OCI-LY3 (cell line): ENCODE measurements around the gene MAML1.

ENCODE experiments used
- EZH2phosphoT487 ChIP-seq: fragments of 200-600 bp; shearing (Covaris generic); IDR thresholded peaks from 2 replicates; pipeline ENCODE4 v1.6.1; 2018; ENCODE audit warnings: antibody characterized with exemption, mixed run types, low read depth
- TF ChIP-seq, protein P1 (sequence below): fragments of 200-600, 300-600 bp; sonication (generic); IDR thresholded peaks from 2 replicates; pipeline ENCODE4 v1.5.1; 2014; ENCODE audit warnings: antibody characterized with exemption, low read length, low read depth

DNA sequence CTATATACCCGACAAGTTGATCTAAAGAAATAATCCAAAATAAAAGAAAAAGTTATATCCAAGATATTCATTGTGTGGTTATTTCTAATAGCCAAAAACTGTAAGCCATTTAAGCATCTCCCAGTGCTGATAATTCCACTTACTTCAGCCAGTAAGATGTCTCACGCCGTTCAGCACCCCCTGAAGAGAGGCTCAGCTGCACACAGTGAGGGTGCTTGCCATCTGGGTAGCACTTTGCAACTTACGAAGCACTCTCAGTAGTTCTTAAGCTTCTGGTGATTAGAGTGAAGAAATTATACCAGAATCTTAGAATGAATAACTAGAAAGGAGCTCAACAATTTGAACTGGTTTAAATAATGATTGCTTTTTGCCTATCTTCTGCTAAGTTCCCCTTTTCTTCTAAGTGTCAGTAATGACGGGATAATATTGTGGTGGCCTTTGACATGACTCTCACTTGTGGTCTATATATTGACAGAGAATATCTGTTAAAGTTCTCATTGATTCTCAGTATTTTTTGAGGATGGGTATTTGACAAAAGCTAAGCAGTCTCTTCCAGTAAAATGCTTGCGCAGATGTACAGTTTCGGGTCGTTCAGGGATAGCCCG, 35.0 kb downstream of the MAML1 start:
- TF ChIP-seq, protein P1, sequence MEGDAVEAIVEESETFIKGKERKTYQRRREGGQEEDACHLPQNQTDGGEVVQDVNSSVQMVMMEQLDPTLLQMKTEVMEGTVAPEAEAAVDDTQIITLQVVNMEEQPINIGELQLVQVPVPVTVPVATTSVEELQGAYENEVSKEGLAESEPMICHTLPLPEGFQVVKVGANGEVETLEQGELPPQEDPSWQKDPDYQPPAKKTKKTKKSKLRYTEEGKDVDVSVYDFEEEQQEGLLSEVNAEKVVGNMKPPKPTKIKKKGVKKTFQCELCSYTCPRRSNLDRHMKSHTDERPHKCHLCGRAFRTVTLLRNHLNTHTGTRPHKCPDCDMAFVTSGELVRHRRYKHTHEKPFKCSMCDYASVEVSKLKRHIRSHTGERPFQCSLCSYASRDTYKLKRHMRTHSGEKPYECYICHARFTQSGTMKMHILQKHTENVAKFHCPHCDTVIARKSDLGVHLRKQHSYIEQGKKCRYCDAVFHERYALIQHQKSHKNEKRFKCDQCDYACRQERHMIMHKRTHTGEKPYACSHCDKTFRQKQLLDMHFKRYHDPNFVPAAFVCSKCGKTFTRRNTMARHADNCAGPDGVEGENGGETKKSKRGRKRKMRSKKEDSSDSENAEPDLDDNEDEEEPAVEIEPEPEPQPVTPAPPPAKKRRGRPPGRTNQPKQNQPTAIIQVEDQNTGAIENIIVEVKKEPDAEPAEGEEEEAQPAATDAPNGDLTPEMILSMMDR: no peak
- TF ChIP-seq EZH2phosphoT487: no peak
